Hypothalamus (tissue), 51 donors: ENCODE measurements around the gene PTPN1.

Experiments
- DNase-seq, 51 donors: peaks; one replicate each; lab custom pipeline; 2025; lab: John Stamatoyannopoulos, UW

Gene PTPN1

GRCh38 chr20:50627747-50628146, 117.6 kb downstream of the PTPN1 start:
- no peak for DNase-seq

DNA sequence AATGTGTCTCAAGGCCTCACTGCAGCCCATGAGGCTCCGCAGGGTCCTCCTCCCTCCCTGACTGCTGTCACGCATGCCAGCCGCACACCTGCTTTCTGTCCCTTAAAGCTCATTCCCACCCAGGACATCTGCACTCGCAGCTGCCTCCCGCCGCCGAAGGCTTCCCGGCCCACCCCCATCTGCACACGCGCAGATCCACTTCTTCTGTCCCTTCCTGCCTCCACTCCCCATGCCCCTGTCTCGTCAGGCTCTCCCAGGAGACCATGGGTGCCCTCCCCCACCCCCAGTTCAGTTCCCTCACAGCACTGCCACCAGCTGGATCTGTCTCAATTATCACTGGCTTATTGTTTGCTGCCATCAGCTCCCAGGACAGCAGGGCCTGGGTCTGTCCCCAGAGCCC, 118.1 kb downstream of the PTPN1 start:
- DNase-seq, result no peak

GRCh38 chr20:50628853-50629669, 118.9 kb downstream of the PTPN1 start:
- DNase-seq, result no peak

GRCh38 chr20:50629670-50630045, 119.5 kb downstream of the PTPN1 start:
- no peak for DNase-seq

DNA sequence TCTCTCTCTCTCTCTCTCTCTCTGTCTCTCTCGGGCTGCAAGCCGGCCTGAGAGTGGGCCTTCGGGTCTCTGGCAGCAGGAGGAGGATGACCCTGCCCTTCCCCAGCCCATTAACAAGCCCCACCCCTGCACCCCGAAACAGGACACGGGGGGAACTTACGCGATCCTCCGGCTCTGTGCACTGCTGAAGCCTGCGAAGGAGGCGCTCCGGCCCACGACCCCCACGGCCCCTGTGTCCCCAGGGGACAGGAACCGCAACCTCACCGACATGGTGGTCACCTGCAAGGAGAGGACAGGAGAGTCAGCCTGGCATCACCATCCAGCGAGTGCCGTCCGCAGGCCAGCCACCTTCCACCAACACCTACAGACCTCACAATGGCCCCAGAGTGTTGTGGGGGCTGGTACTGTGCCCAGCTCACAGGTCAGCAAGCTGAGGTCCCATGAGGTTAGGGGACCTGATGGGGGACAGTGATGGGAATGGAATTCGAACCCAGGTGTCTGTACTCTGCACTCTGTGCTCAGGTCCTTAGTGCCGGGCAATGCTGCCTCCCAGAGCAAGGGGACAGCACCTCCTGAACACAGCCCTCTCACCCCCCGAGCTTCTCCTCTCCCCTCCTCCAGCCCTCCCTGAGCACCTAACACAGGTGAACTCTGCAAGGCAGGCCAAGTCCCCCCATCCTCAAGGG, 120.5 kb downstream of the PTPN1 start:
- DNase-seq, result no peak

GRCh38 chr20:50632236-50632635, 122.1 kb downstream of the PTPN1 start:
- no peak for DNase-seq

DNA sequence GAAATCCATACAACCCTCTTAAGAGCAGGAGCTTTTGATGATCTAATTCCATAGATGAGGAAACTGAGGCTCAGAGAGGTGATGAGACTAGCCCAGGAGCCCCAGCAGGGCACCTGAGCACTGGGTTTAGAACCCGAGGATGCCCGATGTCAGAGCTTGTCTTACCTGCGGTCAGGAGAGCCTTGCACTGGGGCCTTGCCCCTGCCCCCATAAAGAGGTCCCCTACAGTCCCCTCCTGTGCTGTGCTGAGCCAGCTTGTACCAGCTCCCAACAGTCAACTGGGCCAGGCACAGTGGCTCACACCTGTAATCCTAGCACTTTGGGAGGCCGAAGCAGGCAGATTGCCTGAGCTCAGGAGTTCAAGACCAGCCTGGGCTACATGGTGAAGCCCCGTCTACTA, 122.5 kb downstream of the PTPN1 start:
- DNase-seq, result no peak

GRCh38 chr20:50633361-50633760, 123.2 kb downstream of the PTPN1 start:
- DNase-seq, result no peak

GRCh38 chr20:50634191-50634590, 124.0 kb downstream of the PTPN1 start:
- DNase-seq, result no peak
